DOHH2 (cell line): ENCODE results near the gene TMEM161B.

Experiments
- H3F3A ChIP-seq: fragments of 200-600 bp; sonication (generic), shearing (Covaris generic); 2 replicates; pipeline ENCODE4 v1.6.0; 2016; ENCODE audit warnings: antibody characterized with exemption, mild to moderate bottlenecking; ENCODE audit not compliant: control insufficient read depth, insufficient read depth
- H3K27ac ChIP-seq: fragments of 200-600 bp; sonication (generic); 2 replicates; pipeline ENCODE4 v1.5.1; 2014; ENCODE audit warnings: low read depth, mild to moderate bottlenecking, low read length, moderate library complexity
- H3K27me3 ChIP-seq: fragments of 200-600 bp; sonication (generic); 2 replicates; pipeline ENCODE4 v1.6.1; 2014; ENCODE audit warnings: mild to moderate bottlenecking, low read length, mixed read lengths; ENCODE audit not compliant: control insufficient read depth
- H3K36me3 ChIP-seq: fragments of 200-600 bp; sonication (generic); 2 replicates; pipeline ENCODE4 v1.6.1; 2014; ENCODE audit warnings: mild to moderate bottlenecking, low read length, moderate library complexity, mixed read lengths; ENCODE audit not compliant: control insufficient read depth
- H3K4me1 ChIP-seq: fragments of 200-600 bp; sonication (generic); 2 replicates; pipeline ENCODE4 v1.6.1; 2014; ENCODE audit warnings: mild to moderate bottlenecking, low read length, mixed read lengths; ENCODE audit not compliant: control insufficient read depth
- H3K4me2 ChIP-seq: fragments of 200-600 bp; sonication (generic); 2 replicates; pipeline ENCODE4 v1.6.0; 2014; ENCODE audit warnings: mild to moderate bottlenecking, low read length, moderate library complexity
- H3K4me3 ChIP-seq: fragments of 200-600 bp; sonication (generic); 2 replicates; pipeline ENCODE4 v1.5.1; 2014; ENCODE audit warnings: mild to moderate bottlenecking, low read length, mixed read lengths
- H3K79me2 ChIP-seq: fragments of 200-600 bp; sonication (generic); 2 replicates; pipeline ENCODE4 v1.6.1; 2014; ENCODE audit warnings: mild to moderate bottlenecking, low read length, mixed read lengths; ENCODE audit not compliant: control insufficient read depth
- H3K9me2 ChIP-seq: fragments of 200-600 bp; sonication (generic); replicated peaks from 2 replicates; pipeline ENCODE4 v1.6.1; 2014; ENCODE audit warnings: mild to moderate bottlenecking, low read length, mixed read lengths; ENCODE audit not compliant: control insufficient read depth
- H3K9me3 ChIP-seq: fragments of 200-600 bp; sonication (generic); 2 replicates; pipeline ENCODE4 v1.6.1; 2014; ENCODE audit warnings: antibody characterized with exemption, low read length, mixed read lengths; ENCODE audit not compliant: control insufficient read depth, insufficient read depth
- H4K20me1 ChIP-seq: fragments of 200-600 bp; sonication (generic); 2 replicates; pipeline ENCODE4 v1.6.0; 2014; ENCODE audit warnings: low read depth, mild to moderate bottlenecking, antibody characterized with exemption, low read length, moderate library complexity; ENCODE audit not compliant: control insufficient read depth, insufficient read depth
- EZH2phosphoT487 ChIP-seq: fragments of 200-600 bp; sonication (generic); IDR thresholded peaks from 2 replicates; pipeline ENCODE4 v1.6.1; 2017; ENCODE audit warnings: borderline replicate concordance, mild to moderate bottlenecking, antibody characterized with exemption, low read length, moderate library complexity, mixed read lengths
- TF ChIP-seq, protein P1 (sequence below): fragments of 200-600 bp; sonication (generic); IDR thresholded peaks from one replicate; pipeline ENCODE4 v1.5.1; 2014; ENCODE audit warnings: antibody characterized with exemption, mild to moderate bottlenecking, low read depth, low read length; ENCODE audit not compliant: poor library complexity, severe bottlenecking

Gene TMEM161B

DNA sequence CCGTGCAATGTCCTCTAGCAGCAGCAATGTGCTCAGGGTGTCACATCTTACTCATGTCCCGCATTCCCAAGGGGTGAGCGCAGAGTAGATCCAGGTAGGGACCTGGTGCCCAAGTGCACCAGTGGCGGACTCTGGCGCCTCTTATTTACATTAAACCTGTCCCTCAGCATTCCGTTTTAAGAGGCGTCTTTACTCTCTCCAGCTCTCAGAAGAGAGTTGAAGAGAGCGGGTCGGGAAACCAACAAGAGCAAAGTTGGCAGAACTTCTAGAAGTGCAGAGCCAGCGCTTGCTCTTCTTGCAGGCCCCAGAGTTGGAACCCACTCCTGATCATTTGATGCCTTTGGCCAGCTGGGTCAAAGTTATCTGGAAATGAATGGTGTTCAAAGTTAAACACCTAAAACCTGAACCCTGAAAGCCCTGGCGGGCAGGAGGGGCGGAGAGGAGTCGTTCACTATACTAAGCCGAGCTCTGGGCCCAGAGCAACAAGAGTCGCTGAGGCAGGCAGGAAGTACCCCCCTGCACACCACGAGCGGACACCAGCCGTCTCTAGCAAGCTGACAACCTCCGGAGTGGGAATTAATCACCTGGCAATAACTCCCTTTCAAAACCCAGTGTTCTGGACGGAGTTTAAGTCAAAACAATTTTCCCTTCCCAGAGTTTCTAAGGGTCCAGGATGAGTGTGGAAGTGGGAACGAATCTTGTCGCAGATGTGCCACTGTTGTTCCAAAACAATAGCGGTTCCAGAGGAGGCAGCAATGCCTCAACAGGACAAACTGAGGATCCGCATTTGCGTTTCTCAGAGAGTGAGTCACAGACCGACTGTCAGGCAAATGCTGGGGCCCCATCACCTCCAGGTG lies 122.8 kb downstream of the TMEM161B start:
- peak overlapping the region; percentile 46 for H3K4me2 ChIP-seq

GRCh38 chr5:88145221-88145610 lies 123.4 kb downstream of the TMEM161B start:
- no peaks in the 10 kb centered on the region for H4K20me1 ChIP-seq
- no peaks in the 10 kb centered on the region for H3F3A ChIP-seq
- no peaks in the 10 kb centered on the region for H3K79me2 ChIP-seq
- no peak overlapping the region for H3K4me3 ChIP-seq
- H3K36me3 ChIP-seq = no peaks in the 10 kb centered on the region
- peaks cover 22% of the 10 kb centered on the region for H3K4me1 ChIP-seq
- H3K4me2 ChIP-seq = no peak overlapping the region
- TF ChIP-seq, protein P1, sequence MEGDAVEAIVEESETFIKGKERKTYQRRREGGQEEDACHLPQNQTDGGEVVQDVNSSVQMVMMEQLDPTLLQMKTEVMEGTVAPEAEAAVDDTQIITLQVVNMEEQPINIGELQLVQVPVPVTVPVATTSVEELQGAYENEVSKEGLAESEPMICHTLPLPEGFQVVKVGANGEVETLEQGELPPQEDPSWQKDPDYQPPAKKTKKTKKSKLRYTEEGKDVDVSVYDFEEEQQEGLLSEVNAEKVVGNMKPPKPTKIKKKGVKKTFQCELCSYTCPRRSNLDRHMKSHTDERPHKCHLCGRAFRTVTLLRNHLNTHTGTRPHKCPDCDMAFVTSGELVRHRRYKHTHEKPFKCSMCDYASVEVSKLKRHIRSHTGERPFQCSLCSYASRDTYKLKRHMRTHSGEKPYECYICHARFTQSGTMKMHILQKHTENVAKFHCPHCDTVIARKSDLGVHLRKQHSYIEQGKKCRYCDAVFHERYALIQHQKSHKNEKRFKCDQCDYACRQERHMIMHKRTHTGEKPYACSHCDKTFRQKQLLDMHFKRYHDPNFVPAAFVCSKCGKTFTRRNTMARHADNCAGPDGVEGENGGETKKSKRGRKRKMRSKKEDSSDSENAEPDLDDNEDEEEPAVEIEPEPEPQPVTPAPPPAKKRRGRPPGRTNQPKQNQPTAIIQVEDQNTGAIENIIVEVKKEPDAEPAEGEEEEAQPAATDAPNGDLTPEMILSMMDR = no peak
- no peak for TF ChIP-seq EZH2phosphoT487
- H3K9me2 ChIP-seq = no peaks in the 10 kb centered on the region
- H3K27me3 ChIP-seq = peaks cover 32% of the 10 kb centered on the region
- no peaks in the 10 kb centered on the region; the same call in 1 of the 2 replicates for H3K9me3 ChIP-seq
- H3K27ac ChIP-seq = no peak overlapping the region

More for the DNA sequence above, 122.8 kb downstream of the TMEM161B start:
- Histone ChIP-seq H3K27ac (no peak overlapping the region), H4K20me1 (no peaks in the 10 kb centered on the region), H3K36me3 (no peaks in the 10 kb centered on the region), H3F3A (no peaks in the 10 kb centered on the region), H3K27me3 (peaks cover 32% of the 10 kb centered on the region), H3K4me1 (peaks cover 22% of the 10 kb centered on the region), H3K4me3 (0 out of 2 replicates have a peak overlapping the region, but pooled peaks have one; percentile 14), H3K9me3 (no peaks in the 10 kb centered on the region), H3K9me2 (no peaks in the 10 kb centered on the region), H3K79me2 (no peaks in the 10 kb centered on the region)
- TF ChIP-seq, protein P1 = no peak
- no peak; the same call in 1 of the 2 replicates for TF ChIP-seq EZH2phosphoT487
